Activated CD8-positive, alpha-beta memory T cell treated with anti-CD3 and anti-CD28 coated beads, Interleukin-2, amount 10 ng/mL, durations not matched to agents 7 days and 5 days (primary cell): Measurements from ENCODE around the gene PCGF5. TPM values are rescaled to one million over a fixed set of nuclear protein-coding genes. Genes with fewer than 3 reads are reported as not detected.
A peak's percentile ranks its signal among the peaks of the same experiment; 100 is the strongest.

Experiments used
- ATAC-seq: fragments of 150-1000 bp; cut with Tn5 transposase; one replicate; pipeline ENCODE4 v1.10.0; 2021; ENCODE audit warnings: moderate library complexity
- CTCF ChIA-PET: fragments of 350-600 bp; sonication (Branson Sonifier 250); formaldehyde crosslinking; loops from one replicate; lab custom pipeline; 2021; ENCODE audit warnings: antibody characterized with exemption; lab: Charles Lee
- DNase-seq: peaks from one replicate; pipeline ENCODE4 v3.0.0-alpha.2; 2020
- H3K27ac Mint-ChIP-seq: one replicate; pipeline ENCODE4 v1.8.0; 2021; ENCODE audit warnings: mild to moderate bottlenecking, mixed read lengths
- H3K27me3 Mint-ChIP-seq: one replicate; pipeline ENCODE4 v1.8.0; 2021; ENCODE audit warnings: mixed read lengths
- H3K36me3 Mint-ChIP-seq: one replicate; pipeline ENCODE4 v1.8.0; 2021; ENCODE audit warnings: mild to moderate bottlenecking, mixed read lengths
- H3K4me1 Mint-ChIP-seq: one replicate; pipeline ENCODE4 v1.8.0; 2021; ENCODE audit warnings: mixed read lengths
- H3K4me3 Mint-ChIP-seq: one replicate; pipeline ENCODE4 v1.8.0; 2021; ENCODE audit warnings: mild to moderate bottlenecking, moderate library complexity, mixed read lengths
- H3K9me3 Mint-ChIP-seq: one replicate; pipeline ENCODE4 v1.8.0; 2022; ENCODE audit warnings: low read depth, mixed read lengths
- total RNA-seq, 2 experiments: library from RNA; stranded (reverse); gene quantifications; one replicate each; pipeline ENCODE4 v1.2.3, GENCODE V29; 2021

PCGF5 gene
- total RNA-seq, 2 experiments from 2014 or later, result 41.7 to 45.7 TPM

DNA sequence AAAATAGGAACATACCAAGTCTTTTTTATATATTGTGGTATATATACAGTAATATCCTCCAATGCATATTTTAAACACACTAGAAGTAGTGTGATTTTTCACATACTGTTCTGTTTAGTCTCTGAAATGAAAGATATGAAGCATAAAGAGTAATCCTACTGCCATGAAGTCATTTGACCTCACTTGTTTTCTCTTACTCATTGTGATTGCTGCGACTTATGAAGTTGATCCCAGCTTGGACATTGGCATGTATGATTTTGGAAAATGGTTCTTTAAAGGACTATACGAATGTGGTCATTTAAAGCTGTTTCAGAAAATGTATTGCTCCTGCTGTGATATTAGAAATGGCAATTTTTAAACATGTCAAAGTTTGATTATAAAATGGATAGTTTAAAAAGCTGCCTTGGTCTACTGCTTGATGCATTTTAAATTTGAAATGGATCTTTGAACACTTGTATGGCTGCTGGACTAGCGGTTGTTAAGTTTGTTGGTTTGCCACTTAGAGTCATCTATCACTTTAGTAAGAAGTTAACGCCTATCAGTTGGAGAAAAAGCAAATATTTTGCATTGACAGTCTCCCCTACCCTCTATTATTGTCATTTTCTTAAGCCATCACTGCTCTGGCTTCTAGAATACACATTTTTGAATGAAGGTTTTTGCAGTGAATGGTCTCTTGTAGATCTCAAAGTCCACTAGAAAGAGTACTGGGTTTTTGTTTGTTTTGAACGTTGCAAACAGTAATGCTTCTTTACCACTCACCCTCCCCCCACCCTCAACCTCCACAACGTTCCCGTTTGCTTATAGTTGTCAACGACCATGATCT lies 881 bp upstream of the PCGF5 start:
- H3K9me3 Mint-ChIP-seq, result no peaks in the 10 kb centered on the region
- peaks cover 21% of the 10 kb centered on the region for H3K36me3 Mint-ChIP-seq
- H3K4me3 Mint-ChIP-seq, result peak overlapping the region; percentile 75
- DNase-seq, result no peak
- no peak for ATAC-seq
- peak overlapping the region; percentile 73 for H3K27ac Mint-ChIP-seq
- H3K27me3 Mint-ChIP-seq, result no peaks in the 10 kb centered on the region
- peaks cover 38% of the 10 kb centered on the region for H3K4me1 Mint-ChIP-seq
- CTCF ChIA-PET, result interaction anchor here (0.8 to 1.5 kb wide), 3 partner anchors 11 to 65 kb away, joined by 3 read pairs; no protein-coding TSS in a partner anchor

DNA sequence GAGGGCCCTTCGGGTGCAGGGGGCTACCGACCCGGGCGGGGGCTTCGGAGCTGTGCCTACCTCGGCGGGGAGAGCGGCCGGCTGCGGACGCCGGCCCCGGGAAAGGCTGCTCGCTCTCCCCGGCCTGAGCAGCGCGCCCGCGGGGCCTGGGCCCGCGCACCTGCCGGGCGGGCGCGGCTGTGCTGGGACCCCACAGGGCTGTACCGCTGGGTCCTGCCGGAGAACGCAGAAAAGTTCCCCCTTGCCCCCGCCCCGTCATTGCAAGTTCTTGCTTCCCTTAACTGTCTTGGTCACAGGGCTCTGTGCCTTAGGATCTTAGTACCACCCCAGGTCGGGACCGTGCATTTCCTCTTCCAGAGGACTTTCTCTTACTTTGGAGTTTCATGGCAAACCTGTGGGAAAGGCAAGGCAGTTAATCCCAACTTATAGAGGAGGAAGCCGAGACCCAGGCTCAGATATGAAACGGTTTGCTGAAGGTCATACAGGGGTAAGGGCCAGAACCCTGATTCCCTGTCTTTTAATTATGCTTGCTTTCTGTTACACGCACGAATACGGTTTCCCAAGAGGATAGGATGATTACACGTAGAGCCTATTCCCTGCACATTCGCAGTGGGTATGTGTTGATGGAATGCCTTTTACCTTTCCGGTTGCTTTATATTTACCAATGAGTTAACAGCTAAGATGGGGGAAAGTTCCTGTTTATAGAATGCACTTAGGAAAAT lies 652 bp downstream of the PCGF5 start:
- H3K4me3 Mint-ChIP-seq, result peak overlapping the region; percentile 84
- DNase-seq (peak; percentile 52), ATAC-seq (peak; percentile 44)
- H3K9me3 Mint-ChIP-seq, result no peaks in the 10 kb centered on the region
- peaks cover 26% of the 10 kb centered on the region for H3K36me3 Mint-ChIP-seq
- H3K27me3 Mint-ChIP-seq, result no peaks in the 10 kb centered on the region
- H3K27ac Mint-ChIP-seq, result peak overlapping the region; percentile 80
- H3K4me1 Mint-ChIP-seq, result peaks cover 46% of the 10 kb centered on the region
- CTCF ChIA-PET, result interaction anchor here (0.6 to 1.5 kb wide), 5 partner anchors 9 to 1331 kb away, joined by 3 to 5 read pairs (median 3); no protein-coding TSS in a partner anchor

DNA sequence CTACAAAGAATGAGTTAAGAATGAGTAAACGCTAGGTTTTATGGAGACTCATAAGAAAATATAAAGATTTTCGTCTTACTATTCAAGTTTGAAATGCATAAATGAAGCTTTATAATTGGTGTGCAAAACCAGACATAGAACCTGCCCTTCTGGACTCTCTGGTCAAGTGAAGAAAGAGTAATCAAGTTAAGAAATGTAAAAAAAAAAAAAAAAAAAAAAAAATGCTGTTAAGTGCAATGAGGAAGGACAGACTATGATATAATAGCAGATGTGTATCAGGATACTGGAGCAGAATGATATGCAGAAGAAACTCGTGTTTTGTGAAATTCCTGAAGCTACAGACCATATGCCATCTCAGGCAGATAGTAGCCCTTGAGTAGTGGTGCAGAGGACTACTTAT lies 5.6 kb downstream of the PCGF5 start:
- ATAC-seq (no peak), DNase-seq (no peak)
- Mint-ChIP-seq H3K4me3 (no peak overlapping the region), H3K36me3 (peaks cover 48% of the 10 kb centered on the region), H3K9me3 (no peaks in the 10 kb centered on the region), H3K4me1 (peaks cover 62% of the 10 kb centered on the region), H3K27ac (no peak overlapping the region), H3K27me3 (no peaks in the 10 kb centered on the region)
- CTCF ChIA-PET, result interaction anchor here (0.7 to 1.0 kb wide), 2 partner anchors 29 to 66 kb away, joined by 3 read pairs; no protein-coding TSS in a partner anchor

DNA sequence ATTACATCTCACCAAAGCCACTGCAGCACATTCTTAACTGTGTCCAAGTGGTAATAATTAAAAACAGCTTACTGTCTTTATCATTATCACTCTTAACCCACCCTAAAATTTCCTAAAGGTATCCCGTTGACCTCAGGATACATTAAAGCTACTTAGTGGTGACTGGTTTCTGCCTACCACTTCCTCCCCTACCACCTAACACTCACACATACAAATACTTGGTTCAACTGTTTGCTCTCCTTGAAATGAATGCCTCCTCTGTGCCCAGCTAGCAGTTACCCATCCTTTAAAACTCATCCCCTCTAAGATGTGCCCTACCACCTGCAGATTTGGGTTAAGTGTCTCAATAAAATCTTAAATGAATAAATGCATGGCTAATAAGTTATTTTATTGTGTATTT lies 7.1 kb downstream of the PCGF5 start:
- Mint-ChIP-seq H3K27me3 (no peaks in the 10 kb centered on the region), H3K9me3 (no peaks in the 10 kb centered on the region), H3K36me3 (peaks cover 39% of the 10 kb centered on the region), H3K4me3 (no peak overlapping the region), H3K4me1 (peaks cover 49% of the 10 kb centered on the region), H3K27ac (no peak overlapping the region)
- DNase-seq, result no peak
- CTCF ChIA-PET, result interaction anchor here (0.8 to 1.9 kb wide), 4 partner anchors 11 to 221 kb away, joined by 3 to 7 read pairs (median 5); no protein-coding TSS in a partner anchor
- ATAC-seq, result peak; percentile 69

DNA sequence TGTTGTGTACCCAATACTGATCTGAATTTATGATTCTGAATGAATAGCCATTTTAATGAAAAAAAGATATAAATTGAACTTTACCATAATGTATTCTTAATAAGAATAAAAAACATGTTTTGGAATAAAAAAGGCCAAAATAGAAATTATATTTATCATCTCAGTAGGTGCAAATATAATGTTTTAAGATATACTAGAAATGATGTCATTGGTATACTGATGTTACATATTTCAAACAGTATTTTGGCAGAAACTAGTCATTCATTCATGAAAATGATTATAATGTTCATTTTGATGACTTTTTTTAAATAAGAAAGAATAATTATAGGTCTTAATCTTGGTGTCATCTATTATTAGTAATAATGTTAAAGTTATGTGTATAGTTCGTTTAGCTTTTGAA lies 9.2 kb downstream of the PCGF5 start:
- Mint-ChIP-seq H3K27me3 (no peaks in the 10 kb centered on the region), H3K27ac (no peak overlapping the region), H3K4me1 (peaks cover 34% of the 10 kb centered on the region), H3K36me3 (peaks cover 33% of the 10 kb centered on the region), H3K4me3 (no peak overlapping the region), H3K9me3 (no peaks in the 10 kb centered on the region)
- CTCF ChIA-PET, result no interaction called here
- DNase-seq, result no peak
- no peak for ATAC-seq

DNA sequence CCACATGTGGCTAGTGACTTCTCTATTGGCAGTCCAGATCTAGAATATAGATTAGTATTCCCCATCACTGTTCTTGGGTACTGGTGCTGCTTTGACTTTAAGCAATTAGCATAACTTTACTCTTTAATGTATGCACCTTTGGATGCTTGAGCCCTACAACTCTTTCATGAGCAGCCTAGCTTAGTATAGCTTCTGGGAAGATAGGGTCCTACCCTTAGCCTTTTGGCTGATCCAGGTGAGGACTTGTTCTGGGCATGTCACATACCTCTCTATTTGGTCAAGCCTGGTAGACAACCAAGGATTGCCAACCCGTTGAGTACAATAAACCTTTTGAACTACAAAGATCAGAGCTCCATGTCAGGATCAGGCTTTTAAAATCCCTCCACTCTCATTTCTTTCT lies 17.7 kb downstream of the PCGF5 start:
- H3K9me3 Mint-ChIP-seq, result no peaks in the 10 kb centered on the region
- H3K27ac Mint-ChIP-seq, result no peak overlapping the region
- peaks cover 22% of the 10 kb centered on the region for H3K4me1 Mint-ChIP-seq
- no peaks in the 10 kb centered on the region for H3K27me3 Mint-ChIP-seq
- peaks cover 37% of the 10 kb centered on the region for H3K36me3 Mint-ChIP-seq
- DNase-seq (no peak), ATAC-seq (no peak)
- no peak overlapping the region for H3K4me3 Mint-ChIP-seq
- CTCF ChIA-PET, result interaction anchor here (0.7 to 4.5 kb wide), 3 partner anchors 11 to 232 kb away, joined by 4 to 14 read pairs (median 5); no protein-coding TSS in a partner anchor

DNA sequence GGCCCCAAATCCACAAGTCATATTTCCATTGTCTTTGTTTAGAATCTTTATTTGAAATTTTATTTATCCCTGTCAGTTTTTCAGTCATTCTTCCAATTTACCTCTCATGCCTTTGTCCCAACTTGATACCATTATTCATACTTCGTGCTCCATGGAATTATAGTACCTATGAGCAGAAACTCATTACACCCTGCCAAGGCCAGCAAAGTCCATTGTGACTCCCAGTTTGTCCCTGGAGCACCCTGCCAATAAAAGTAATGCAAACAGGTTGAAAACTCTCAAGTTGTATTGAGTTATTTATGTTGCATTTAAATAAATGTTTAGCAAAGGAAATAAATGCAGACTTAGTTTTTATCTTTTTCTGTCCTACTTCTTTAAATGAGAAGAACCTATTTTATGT lies 19.3 kb downstream of the PCGF5 start:
- CTCF ChIA-PET, result interaction anchor here (0.9 to 4.5 kb wide), 2 partner anchors 8 to 11 kb away, joined by 3 to 14 read pairs; no protein-coding TSS in a partner anchor
- no peak for DNase-seq
- Mint-ChIP-seq H3K36me3 (peaks cover 29% of the 10 kb centered on the region), H3K4me1 (peaks cover 25% of the 10 kb centered on the region), H3K4me3 (no peak overlapping the region), H3K27ac (no peak overlapping the region), H3K9me3 (no peaks in the 10 kb centered on the region), H3K27me3 (no peaks in the 10 kb centered on the region)
- no peak for ATAC-seq

DNA sequence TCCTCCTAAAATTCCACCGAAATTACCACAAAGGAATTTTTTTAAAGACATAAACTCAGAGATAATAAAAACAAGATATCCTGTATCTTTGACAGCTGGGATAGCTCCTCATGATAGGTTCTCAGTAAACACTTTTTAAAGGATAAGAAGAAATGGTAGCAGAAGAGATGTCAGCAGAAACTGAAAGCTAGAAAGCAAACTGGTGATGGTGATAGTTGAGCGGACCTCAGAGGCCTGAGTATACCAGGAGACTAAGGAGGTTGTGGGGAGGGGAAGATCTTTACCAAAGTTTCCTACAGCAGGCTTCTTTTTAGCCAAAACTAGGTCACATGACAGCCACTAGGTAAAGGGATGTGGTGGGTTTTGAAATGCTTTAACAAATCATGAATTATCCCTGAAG lies 22.5 kb downstream of the PCGF5 start:
- Mint-ChIP-seq H3K27ac (peak overlapping the region; percentile 53), H3K9me3 (no peaks in the 10 kb centered on the region), H3K4me3 (no peak overlapping the region), H3K27me3 (no peaks in the 10 kb centered on the region), H3K4me1 (peaks cover 23% of the 10 kb centered on the region), H3K36me3 (peaks cover 13% of the 10 kb centered on the region)
- no peak for DNase-seq
- ATAC-seq, result peak; percentile 56
- CTCF ChIA-PET, result interaction anchor here (1.0 kb wide), 1 partner anchor 242 kb away, joined by 3 read pairs; no protein-coding TSS in a partner anchor

DNA sequence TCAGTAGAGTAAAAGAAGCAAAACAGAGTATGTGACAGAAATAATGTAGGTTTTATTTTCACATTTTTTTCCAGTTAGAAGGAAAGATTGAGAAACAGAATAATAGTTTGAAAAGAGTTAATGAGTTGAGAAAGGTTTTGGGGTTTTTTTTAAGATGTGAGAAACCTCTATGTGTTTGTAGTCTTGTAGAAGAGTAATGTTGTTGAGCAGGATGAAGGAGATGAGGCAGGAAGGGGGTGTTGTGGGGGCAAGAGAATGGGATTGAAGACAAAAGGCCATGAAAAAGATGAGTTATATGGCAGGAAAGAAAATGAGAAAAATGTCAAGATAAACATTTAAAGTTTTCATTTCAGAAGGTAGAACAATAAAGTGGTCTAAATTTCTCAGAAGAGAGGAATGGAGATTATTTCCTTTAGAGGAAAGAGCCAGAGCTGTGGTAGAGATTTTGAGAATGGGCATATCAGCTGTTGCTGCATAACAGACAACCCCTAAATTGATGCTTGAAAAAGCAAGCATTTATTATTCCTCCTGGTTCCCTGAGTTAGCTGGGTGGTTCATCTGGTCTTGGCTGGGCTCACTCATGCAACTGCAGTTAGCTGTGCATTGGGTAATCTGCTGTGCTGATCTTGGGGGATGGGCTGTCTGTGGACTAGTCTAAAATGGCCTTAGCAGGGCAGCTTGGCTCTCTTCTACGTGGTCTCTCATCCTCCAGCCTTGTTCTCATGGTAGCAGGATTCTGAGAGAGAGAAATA lies 27.1 kb downstream of the PCGF5 start:
- H3K4me3 Mint-ChIP-seq, result no peak overlapping the region
- H3K27ac Mint-ChIP-seq, result no peak overlapping the region
- H3K4me1 Mint-ChIP-seq, result peaks cover 13% of the 10 kb centered on the region
- H3K27me3 Mint-ChIP-seq, result no peaks in the 10 kb centered on the region
- H3K9me3 Mint-ChIP-seq, result no peaks in the 10 kb centered on the region
- H3K36me3 Mint-ChIP-seq, result peaks cover 11% of the 10 kb centered on the region
- peak; percentile 31 for ATAC-seq
- CTCF ChIA-PET, result interaction anchor here (0.7 to 2.2 kb wide), 6 partner anchors 8 to 242 kb away, joined by 3 to 10 read pairs (median 4); no protein-coding TSS in a partner anchor
- DNase-seq, result peak; percentile 44

DNA sequence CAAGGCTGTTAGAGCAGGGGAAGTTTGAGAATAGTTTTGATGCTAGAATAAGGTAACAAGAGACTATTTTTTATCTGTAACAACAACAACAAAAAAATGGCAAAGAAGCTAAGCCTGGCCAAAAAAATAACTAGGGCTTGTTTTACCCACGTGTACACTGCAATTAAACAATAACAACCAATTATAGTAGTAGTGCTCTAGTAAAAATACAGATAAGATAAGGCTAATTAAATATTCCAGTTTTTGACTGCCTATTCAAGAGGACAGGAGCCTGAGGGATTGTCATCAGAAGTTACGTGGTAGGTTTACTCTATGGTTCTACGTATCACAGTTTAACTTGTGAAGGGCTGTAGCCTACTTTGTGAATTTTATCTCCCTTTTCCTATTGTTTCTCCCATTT lies 29.2 kb downstream of the PCGF5 start:
- no peak for DNase-seq
- peaks cover 6% of the 10 kb centered on the region for H3K4me1 Mint-ChIP-seq
- CTCF ChIA-PET, result interaction anchor here (0.7 to 4.8 kb wide), 16 partner anchors 12 to 386 kb away, joined by 3 to 59 read pairs (median 5); no protein-coding TSS in a partner anchor
- H3K27ac Mint-ChIP-seq, result no peak overlapping the region
- no peaks in the 10 kb centered on the region for H3K9me3 Mint-ChIP-seq
- H3K4me3 Mint-ChIP-seq, result no peak overlapping the region
- no peaks in the 10 kb centered on the region for H3K27me3 Mint-ChIP-seq
- H3K36me3 Mint-ChIP-seq, result peaks cover 30% of the 10 kb centered on the region
- no peak for ATAC-seq

DNA sequence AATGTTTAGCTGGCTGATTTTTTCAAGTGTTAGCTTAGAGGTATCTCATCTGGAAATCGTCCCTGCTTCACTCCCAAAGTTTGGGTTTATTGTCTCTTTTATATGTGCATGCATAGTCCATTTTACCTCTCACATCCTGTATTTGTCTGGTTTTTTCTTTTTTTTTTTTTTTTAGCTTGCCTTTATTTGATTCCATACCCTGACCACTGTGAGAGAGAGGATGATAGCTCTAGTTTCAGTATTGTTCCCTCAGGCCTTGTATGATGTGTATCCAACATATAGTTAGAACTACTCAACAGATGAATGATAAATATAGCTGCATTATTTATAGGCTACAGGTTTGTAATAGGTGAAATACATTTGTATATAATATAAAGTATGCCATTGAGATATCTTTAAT lies 29.9 kb downstream of the PCGF5 start:
- CTCF ChIA-PET, result interaction anchor here (0.6 to 4.8 kb wide), 29 partner anchors 12 to 385 kb away, joined by 3 to 59 read pairs (median 4); no protein-coding TSS in a partner anchor
- peaks cover 37% of the 10 kb centered on the region for H3K36me3 Mint-ChIP-seq
- no peak for ATAC-seq
- no peak overlapping the region for H3K27ac Mint-ChIP-seq
- H3K4me1 Mint-ChIP-seq, result peaks cover 6% of the 10 kb centered on the region
- no peaks in the 10 kb centered on the region for H3K27me3 Mint-ChIP-seq
- H3K4me3 Mint-ChIP-seq, result no peak overlapping the region
- DNase-seq, result no peak
- no peaks in the 10 kb centered on the region for H3K9me3 Mint-ChIP-seq

DNA sequence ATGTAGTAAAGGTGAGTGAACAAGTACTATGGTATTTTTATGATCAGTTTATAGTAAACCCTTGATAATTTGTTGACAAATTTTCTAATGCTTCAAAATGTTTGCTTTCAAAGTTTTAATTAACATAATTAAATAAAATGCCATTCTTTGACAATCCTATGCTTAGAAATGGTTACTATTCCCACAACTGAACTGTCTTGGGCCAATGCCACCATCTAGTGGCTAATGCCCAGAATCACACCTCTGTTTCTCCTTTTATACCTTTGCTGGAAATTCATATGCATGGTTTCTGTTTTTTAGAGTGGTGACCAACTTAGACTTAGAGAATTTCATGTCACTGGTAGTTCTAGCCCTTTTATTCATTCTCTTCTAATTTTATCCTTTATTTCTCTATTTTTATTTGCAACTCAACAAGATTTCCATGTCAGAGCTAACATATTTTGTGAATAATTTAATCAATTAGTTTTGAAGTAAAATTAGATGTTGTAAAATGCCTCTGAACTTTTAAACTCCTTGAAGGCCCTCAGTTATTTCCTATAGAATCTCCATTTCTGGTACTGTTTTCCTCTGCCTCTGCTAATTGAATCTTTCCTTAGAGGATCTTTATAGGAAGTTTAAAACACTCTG lies 31.1 kb downstream of the PCGF5 start:
- H3K4me1 Mint-ChIP-seq, result peaks cover 6% of the 10 kb centered on the region
- H3K36me3 Mint-ChIP-seq, result peaks cover 46% of the 10 kb centered on the region
- peak; percentile 61 for DNase-seq
- CTCF ChIA-PET, result interaction anchor here (0.7 to 4.8 kb wide), 26 partner anchors 10 to 384 kb away, joined by 3 to 59 read pairs (median 4); partner anchors contain the start of gene RPP30
- no peaks in the 10 kb centered on the region for H3K27me3 Mint-ChIP-seq
- ATAC-seq, result peak; percentile 64
- H3K27ac Mint-ChIP-seq, result no peak overlapping the region
- H3K4me3 Mint-ChIP-seq, result no peak overlapping the region
- no peaks in the 10 kb centered on the region for H3K9me3 Mint-ChIP-seq
